ENCODE data around the gene ZNF316. TPM values are rescaled to one million over a fixed set of nuclear protein-coding genes. Genes with fewer than 3 reads are reported as not detected.

The ZNF316 gene
- total and polyA plus RNA-seq, 2 donors (not counting 1 experiment from before 2014, with no cell fraction given), result 5.1 to 13.0 TPM

DNA sequence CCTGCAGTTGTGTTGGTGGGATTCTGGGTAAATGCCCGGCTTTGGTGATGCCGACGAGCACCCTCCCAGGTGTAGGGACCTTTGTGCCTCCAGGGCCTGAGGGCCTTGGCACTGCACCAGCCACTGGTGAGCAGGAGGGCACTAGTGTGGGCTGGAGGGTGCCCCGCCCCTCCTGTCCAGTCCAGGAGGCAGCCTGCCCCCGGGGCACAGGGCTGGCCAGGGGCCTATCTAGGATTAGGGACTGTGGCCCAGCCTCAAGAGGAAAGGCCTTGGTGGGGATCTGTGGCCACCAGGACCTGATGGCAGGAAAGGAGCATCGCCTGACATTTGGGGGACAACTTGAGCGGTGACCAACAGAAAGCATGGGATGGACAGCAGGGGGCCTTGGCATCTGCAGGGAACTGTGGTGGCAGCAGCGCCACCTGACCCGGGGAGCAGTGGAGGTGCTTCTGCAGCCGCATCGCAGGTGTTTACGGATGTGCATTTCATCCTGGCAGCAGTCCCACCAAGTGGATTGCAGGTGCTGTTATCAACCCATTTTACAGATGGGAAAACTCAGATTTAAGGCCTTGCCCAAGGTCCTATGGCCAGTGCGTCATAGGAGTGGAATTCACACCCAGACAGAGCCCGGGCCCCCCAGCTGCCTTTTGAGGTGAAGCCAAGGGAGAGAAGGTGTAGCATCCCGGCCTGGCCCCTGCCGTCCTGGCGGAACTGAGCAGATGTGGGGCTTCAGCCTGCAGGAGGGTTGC is 11.1 kb downstream of the ZNF316 start:
- H3K36me3 ChIP-seq (ENCODE audit: control insufficient read depth, insufficient read depth, low read length), result peaks cover 21% of the 10 kb centered on the region
- no peaks in the 10 kb centered on the region for H3K4me1 ChIP-seq (ENCODE audit: control insufficient read depth, extremely low read depth, insufficient read depth, low read length)
- no peaks in the 10 kb centered on the region for H3K27me3 ChIP-seq (ENCODE audit: control insufficient read depth, insufficient read depth, low read length)
- no peak overlapping the region for H2AFZ ChIP-seq (ENCODE audit: low read length)
- no peak for DNase-seq (ENCODE audit: low read depth in 2 of 2)
- no peak for TF ChIP-seq EZH2 (IDR thresholded peaks at IDR 0.05; ENCODE audit: low read length, missing control alignments)
- TF ChIP-seq, protein P1, sequence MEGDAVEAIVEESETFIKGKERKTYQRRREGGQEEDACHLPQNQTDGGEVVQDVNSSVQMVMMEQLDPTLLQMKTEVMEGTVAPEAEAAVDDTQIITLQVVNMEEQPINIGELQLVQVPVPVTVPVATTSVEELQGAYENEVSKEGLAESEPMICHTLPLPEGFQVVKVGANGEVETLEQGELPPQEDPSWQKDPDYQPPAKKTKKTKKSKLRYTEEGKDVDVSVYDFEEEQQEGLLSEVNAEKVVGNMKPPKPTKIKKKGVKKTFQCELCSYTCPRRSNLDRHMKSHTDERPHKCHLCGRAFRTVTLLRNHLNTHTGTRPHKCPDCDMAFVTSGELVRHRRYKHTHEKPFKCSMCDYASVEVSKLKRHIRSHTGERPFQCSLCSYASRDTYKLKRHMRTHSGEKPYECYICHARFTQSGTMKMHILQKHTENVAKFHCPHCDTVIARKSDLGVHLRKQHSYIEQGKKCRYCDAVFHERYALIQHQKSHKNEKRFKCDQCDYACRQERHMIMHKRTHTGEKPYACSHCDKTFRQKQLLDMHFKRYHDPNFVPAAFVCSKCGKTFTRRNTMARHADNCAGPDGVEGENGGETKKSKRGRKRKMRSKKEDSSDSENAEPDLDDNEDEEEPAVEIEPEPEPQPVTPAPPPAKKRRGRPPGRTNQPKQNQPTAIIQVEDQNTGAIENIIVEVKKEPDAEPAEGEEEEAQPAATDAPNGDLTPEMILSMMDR (conservative IDR thresholded peaks at IDR 0.05 in 1 of 2, IDR thresholded peaks at IDR 0.05 in 1 of 2; ENCODE audit: low read depth in 1 of 2, low read length in 2 of 2), result no peak
- H3K9ac ChIP-seq (ENCODE audit: insufficient read depth, low read length), result no peak overlapping the region
- H3K79me2 ChIP-seq (ENCODE audit: control insufficient read depth, insufficient read depth, low read length), result no peaks in the 10 kb centered on the region
- H3K9me3 ChIP-seq (ENCODE audit: control insufficient read depth, insufficient read depth, low read depth, low read length), result no peaks in the 10 kb centered on the region
- no peak overlapping the region for H3K4me2 ChIP-seq (ENCODE audit: extremely low read depth, insufficient read depth, low read length)
- no peaks in the 10 kb centered on the region for H4K20me1 ChIP-seq (ENCODE audit: control insufficient read depth, extremely low read depth, insufficient read depth, low read length)
- H3K27ac ChIP-seq (ENCODE audit: insufficient read depth, low read length), result no peak overlapping the region
- no peak overlapping the region for H3K4me3 ChIP-seq (replicated peaks in 1 of 4; ENCODE audit: control extremely low read depth in 1 of 4, insufficient read depth in 1 of 4, low read depth in 3 of 4, low read length in 4 of 4)

DNA sequence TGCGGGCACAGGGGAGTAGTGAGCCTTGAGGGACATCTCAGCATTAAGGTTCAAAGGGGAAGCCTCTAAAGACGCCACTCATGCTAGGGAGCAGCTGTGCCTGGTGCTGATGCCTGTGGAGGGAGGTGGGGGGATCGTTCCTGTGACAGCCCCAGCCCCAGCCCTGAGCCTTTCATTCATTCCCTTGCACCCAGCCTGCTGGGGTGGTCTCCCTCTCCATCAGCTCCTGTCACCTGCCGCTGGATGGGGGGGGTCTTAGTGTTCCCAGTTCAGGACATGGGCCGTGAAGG is 11.6 kb downstream of the ZNF316 start:
- H3K9me3 ChIP-seq (ENCODE audit: control insufficient read depth, insufficient read depth, low read depth, low read length), result no peaks in the 10 kb centered on the region
- H3K27ac ChIP-seq (ENCODE audit: insufficient read depth, low read length), result no peak overlapping the region
- no peak overlapping the region for H3K4me3 ChIP-seq (replicated peaks in 1 of 4; ENCODE audit: control extremely low read depth in 1 of 4, insufficient read depth in 1 of 4, low read depth in 3 of 4, low read length in 4 of 4)

DNA sequence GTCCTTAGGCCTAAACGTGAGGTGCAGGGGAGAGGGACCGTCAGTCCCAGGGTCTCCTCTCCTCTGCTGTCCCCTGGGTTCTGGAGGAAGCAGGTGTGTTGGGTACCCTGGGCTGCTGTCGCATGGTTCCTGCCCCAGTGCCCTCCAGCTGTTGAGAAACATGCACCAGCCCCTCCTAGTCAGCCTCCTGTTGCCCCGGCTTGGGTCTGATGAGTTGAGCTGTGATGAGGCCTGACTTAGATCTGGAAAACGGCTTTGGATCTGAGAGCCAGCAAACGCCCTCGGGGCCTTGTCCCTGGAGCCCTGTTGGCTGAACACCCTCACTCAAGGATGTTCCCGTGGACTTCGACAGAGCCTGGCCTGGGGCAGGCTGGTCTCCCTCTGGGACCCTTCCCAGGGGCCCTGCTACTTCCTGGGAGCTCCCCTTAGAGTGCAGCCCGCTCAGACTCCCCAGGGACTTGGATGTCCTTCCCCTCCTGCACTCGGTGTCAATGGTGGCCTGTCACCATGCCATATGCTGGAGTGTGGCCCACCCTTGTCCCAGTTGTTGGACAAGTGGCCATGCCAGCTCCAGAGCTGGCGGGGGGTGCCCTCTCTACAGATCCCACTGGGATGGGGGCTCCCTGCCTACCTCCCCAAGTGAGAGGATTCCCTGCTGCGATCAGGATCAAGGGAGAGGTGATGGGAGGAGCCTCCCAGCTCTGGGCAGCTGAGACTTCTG is 12.3 kb downstream of the ZNF316 start:
- Histone ChIP-seq H3K27ac (ENCODE audit: insufficient read depth, low read length) (no peak overlapping the region), H2AFZ (ENCODE audit: low read length) (no peak overlapping the region), H3K27me3 (ENCODE audit: control insufficient read depth, insufficient read depth, low read length) (no peaks in the 10 kb centered on the region), H3K4me3 (replicated peaks in 1 of 4; ENCODE audit: control extremely low read depth in 1 of 4, insufficient read depth in 1 of 4, low read depth in 3 of 4, low read length in 4 of 4) (no peak overlapping the region), H3K9ac (ENCODE audit: insufficient read depth, low read length) (no peak overlapping the region), H3K9me3 (ENCODE audit: control insufficient read depth, insufficient read depth, low read depth, low read length) (no peaks in the 10 kb centered on the region), H3K4me2 (ENCODE audit: extremely low read depth, insufficient read depth, low read length) (no peak overlapping the region), H3K4me1 (ENCODE audit: control insufficient read depth, extremely low read depth, insufficient read depth, low read length) (no peaks in the 10 kb centered on the region), H4K20me1 (ENCODE audit: control insufficient read depth, extremely low read depth, insufficient read depth, low read length) (no peaks in the 10 kb centered on the region), H3K79me2 (ENCODE audit: control insufficient read depth, insufficient read depth, low read length) (no peaks in the 10 kb centered on the region), H3K36me3 (ENCODE audit: control insufficient read depth, insufficient read depth, low read length) (peaks cover 25% of the 10 kb centered on the region)
- TF ChIP-seq, protein P1 (conservative IDR thresholded peaks at IDR 0.05 in 1 of 2, IDR thresholded peaks at IDR 0.05 in 1 of 2; ENCODE audit: low read depth in 1 of 2, low read length in 2 of 2), result no peak
- no peak for TF ChIP-seq EZH2 (IDR thresholded peaks at IDR 0.05; ENCODE audit: low read length, missing control alignments)
- DNase-seq (ENCODE audit: low read depth in 2 of 2), result no peak

More for the DNA sequence above, 11.6 kb downstream of the ZNF316 start:
- H3K4me1 ChIP-seq (ENCODE audit: control insufficient read depth, extremely low read depth, insufficient read depth, low read length), result no peaks in the 10 kb centered on the region
- H2AFZ ChIP-seq (ENCODE audit: low read length), result no peak overlapping the region
- no peaks in the 10 kb centered on the region for H4K20me1 ChIP-seq (ENCODE audit: control insufficient read depth, extremely low read depth, insufficient read depth, low read length)
- H3K36me3 ChIP-seq (ENCODE audit: control insufficient read depth, insufficient read depth, low read length), result peaks cover 21% of the 10 kb centered on the region
- no peaks in the 10 kb centered on the region for H3K79me2 ChIP-seq (ENCODE audit: control insufficient read depth, insufficient read depth, low read length)
- TF ChIP-seq, protein P1 (conservative IDR thresholded peaks at IDR 0.05 in 1 of 2, IDR thresholded peaks at IDR 0.05 in 1 of 2; ENCODE audit: low read depth in 1 of 2, low read length in 2 of 2), result no peak
- no peak for TF ChIP-seq EZH2 (IDR thresholded peaks at IDR 0.05; ENCODE audit: low read length, missing control alignments)
- H3K4me2 ChIP-seq (ENCODE audit: extremely low read depth, insufficient read depth, low read length), result no peak overlapping the region
- DNase-seq (ENCODE audit: low read depth in 2 of 2), result no peak
- H3K9ac ChIP-seq (ENCODE audit: insufficient read depth, low read length), result no peak overlapping the region
- no peaks in the 10 kb centered on the region for H3K27me3 ChIP-seq (ENCODE audit: control insufficient read depth, insufficient read depth, low read length)

All from fibroblast of lung (primary cell).